ENCODE data around the gene MAN1A1.

GRCh38 chr6:119133400-119133799, 216.2 kb downstream of the MAN1A1 start:
- TF ChIP-seq POLR2AphosphoS5 (IDR thresholded peaks at IDR 0.05; ENCODE audit: borderline replicate concordance, low read depth, low read length): no peak
- no peak for TF ChIP-seq EZH2 (IDR thresholded peaks at IDR 0.05)
- no peak for TF ChIP-seq FOXP2 (optimal IDR thresholded peaks at IDR 0.05; ENCODE audit: control extremely low read depth, extremely low read length, insufficient read depth)

Measured in SK-N-MC (cell line).